HepG2 (cell line): ENCODE data around the gene MBLAC1. TPM values are rescaled to one million over a fixed set of nuclear protein-coding genes. Genes with fewer than 3 reads are reported as not detected.

Experiments used
- GPN1 ChIP-seq: sonication (generic); formaldehyde crosslinking; IDR thresholded peaks from 2 replicates; pipeline ENCODE4 v1.5.1; 2020; ENCODE audit warnings: missing genetic modification reagents, borderline replicate concordance
- GTF2F1 ChIP-seq: fragments of 150-350 bp; IDR thresholded peaks from 2 replicates; pipeline ENCODE4 v1.6.1; 2014; ENCODE audit warnings: low read length
- KAT8 ChIP-seq: IDR thresholded peaks from 2 replicates; pipeline ENCODE4 v1.6.1; 2016; ENCODE audit warnings: missing genetic modification reagents, missing compliant biosample characterization
- KLF6 ChIP-seq: IDR thresholded peaks from 2 replicates; pipeline ENCODE4 v1.8.0; 2016; ENCODE audit warnings: missing biosample characterization, missing genetic modification reagents
- MAFG ChIP-seq: sonication (generic); formaldehyde crosslinking; IDR thresholded peaks from 2 replicates; pipeline ENCODE4 v1.5.1; 2020; ENCODE audit warnings: mild to moderate bottlenecking, missing genetic modification reagents
- RAD51 ChIP-seq: fragments of 450-650 bp; IDR thresholded peaks from 2 replicates; pipeline ENCODE4 v1.6.1; 2016; ENCODE audit warnings: borderline replicate concordance
- ZFP36L1 ChIP-seq: sonication (generic); formaldehyde crosslinking; IDR thresholded peaks from 2 replicates; pipeline ENCODE4 v1.8.0; 2022; ENCODE audit warnings: mild to moderate bottlenecking, missing genetic modification reagents, moderate library complexity
- ZFP82 ChIP-seq: sonication (generic); formaldehyde crosslinking; IDR thresholded peaks from 2 replicates; pipeline ENCODE4 v1.5.1; 2020; ENCODE audit warnings: mild to moderate bottlenecking, missing genetic modification reagents, borderline replicate concordance
- ZNF33A ChIP-seq: sonication (generic); formaldehyde crosslinking; IDR thresholded peaks from 2 replicates; pipeline ENCODE4 v1.5.1; 2020; ENCODE audit warnings: missing genetic modification reagents, mild to moderate bottlenecking, moderate library complexity, borderline replicate concordance
- ZNF441 ChIP-seq: sonication (generic); formaldehyde crosslinking; IDR thresholded peaks from 2 replicates; pipeline ENCODE4 v1.7.0; 2021; ENCODE audit warnings: missing genetic modification reagents, borderline replicate concordance
- ZNF556 ChIP-seq: sonication (generic); formaldehyde crosslinking; IDR thresholded peaks from 2 replicates; pipeline ENCODE4 v1.4.0; 2020; ENCODE audit warnings: mild to moderate bottlenecking, missing genetic modification reagents, borderline replicate concordance
- ZNF562 ChIP-seq: sonication (generic); formaldehyde crosslinking; IDR thresholded peaks from 2 replicates; pipeline ENCODE4 v1.8.0; 2022; ENCODE audit warnings: missing genetic modification reagents, borderline replicate concordance
- polyA plus RNA-seq, 8 experiments: library from polyadenylated mRNA; depleted of rRNA in 3 of 8; stranded (reverse) in 7 of 8; unstranded in 1 of 8; fragments of >200 nt; fragmentation: Illumina TruSeq in 4 of 8; extraction: Trizol in 4 of 8; gene quantifications; 2 replicates each; pipeline versions ENCODE4 v1.2.1 to v1.2.3, GENCODE V29; 2011 to 2016; ENCODE audit warnings: low read depth in 4 of 8, missing spikeins in 1 of 8, mixed read lengths in 1 of 8; ENCODE audit not compliant: insufficient read depth in 1 of 8
- total RNA-seq, 5 experiments: library from RNA; depleted of rRNA; stranded (reverse); fragments of >200 nt; fragmentation: Illumina TruSeq; extraction: Trizol; gene quantifications; 2 replicates each; pipeline ENCODE4 v1.2.3, GENCODE V29; 2016; ENCODE audit warnings: low read depth in 1 of 5
- TF ChIP-seq, protein P1 (sequence below): sonication (generic); formaldehyde crosslinking; IDR thresholded peaks from 2 replicates; pipeline ENCODE4 v1.5.1; 2020; ENCODE audit warnings: mild to moderate bottlenecking, moderate library complexity, missing genetic modification reagents
- TF ChIP-seq, protein P2 (sequence below): sonication (generic); formaldehyde crosslinking; IDR thresholded peaks from 2 replicates; pipeline ENCODE4 v1.4.0; 2020; ENCODE audit warnings: missing genetic modification reagents, borderline replicate concordance
- TF ChIP-seq, protein P3 (sequence below): sonication (generic); formaldehyde crosslinking; IDR thresholded peaks from 2 replicates; pipeline ENCODE4 v1.5.1; 2020; ENCODE audit warnings: mild to moderate bottlenecking, missing genetic modification reagents, moderate library complexity
- TF ChIP-seq, protein P4 (sequence below): IDR thresholded peaks from 2 replicates; pipeline ENCODE4 v1.6.1; 2012; ENCODE audit warnings: low read length, improper control_type of control experiment

The MBLAC1 gene
- total and polyA plus RNA-seq, 2 of the 13 experiments (the other 11 are each of a cell fraction or from before 2014, with no cell fraction given) = 0.79 to 2.1 TPM

DNA sequence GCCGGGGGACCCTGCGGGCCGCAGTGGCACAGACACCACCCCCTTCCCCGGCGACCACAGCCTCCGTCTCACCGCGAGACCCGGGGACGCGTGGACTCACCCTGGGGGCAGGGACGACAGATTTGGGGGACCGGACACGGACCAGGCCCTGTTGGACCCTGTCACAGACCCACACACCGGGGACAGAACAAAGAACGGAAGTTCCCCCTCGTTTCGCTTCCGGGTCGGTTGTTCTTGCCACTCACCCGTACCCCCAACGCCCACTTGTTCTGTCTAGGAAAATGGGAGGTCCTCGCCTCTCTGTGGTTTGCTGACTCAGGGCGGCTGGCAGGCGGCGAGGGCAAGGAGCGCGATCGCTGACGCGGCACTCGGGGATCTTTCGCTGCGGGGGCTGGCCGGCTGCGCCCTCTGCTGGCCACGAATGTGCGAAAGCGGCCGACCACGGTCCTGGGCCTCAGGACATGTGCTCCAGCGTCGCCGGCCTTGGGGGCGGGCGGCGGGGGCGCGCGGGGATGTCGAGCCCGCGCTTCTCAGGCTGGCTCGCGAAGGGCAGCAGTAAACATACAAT lies 45.1 kb upstream of the MBLAC1 start, which contains the start of gene ZNF3 (continued):
- TF ChIP-seq, protein P1, sequence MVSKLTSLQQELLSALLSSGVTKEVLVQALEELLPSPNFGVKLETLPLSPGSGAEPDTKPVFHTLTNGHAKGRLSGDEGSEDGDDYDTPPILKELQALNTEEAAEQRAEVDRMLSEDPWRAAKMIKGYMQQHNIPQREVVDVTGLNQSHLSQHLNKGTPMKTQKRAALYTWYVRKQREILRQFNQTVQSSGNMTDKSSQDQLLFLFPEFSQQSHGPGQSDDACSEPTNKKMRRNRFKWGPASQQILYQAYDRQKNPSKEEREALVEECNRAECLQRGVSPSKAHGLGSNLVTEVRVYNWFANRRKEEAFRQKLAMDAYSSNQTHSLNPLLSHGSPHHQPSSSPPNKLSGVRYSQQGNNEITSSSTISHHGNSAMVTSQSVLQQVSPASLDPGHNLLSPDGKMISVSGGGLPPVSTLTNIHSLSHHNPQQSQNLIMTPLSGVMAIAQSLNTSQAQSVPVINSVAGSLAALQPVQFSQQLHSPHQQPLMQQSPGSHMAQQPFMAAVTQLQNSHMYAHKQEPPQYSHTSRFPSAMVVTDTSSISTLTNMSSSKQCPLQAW (CRISPR knock-in tag) = peak; percentile 98
- peak; percentile 28; the same call in 1 of the 2 replicates for TF ChIP-seq ZNF441
- TF ChIP-seq ZNF33A = peak; percentile 90
- TF ChIP-seq, protein P2, sequence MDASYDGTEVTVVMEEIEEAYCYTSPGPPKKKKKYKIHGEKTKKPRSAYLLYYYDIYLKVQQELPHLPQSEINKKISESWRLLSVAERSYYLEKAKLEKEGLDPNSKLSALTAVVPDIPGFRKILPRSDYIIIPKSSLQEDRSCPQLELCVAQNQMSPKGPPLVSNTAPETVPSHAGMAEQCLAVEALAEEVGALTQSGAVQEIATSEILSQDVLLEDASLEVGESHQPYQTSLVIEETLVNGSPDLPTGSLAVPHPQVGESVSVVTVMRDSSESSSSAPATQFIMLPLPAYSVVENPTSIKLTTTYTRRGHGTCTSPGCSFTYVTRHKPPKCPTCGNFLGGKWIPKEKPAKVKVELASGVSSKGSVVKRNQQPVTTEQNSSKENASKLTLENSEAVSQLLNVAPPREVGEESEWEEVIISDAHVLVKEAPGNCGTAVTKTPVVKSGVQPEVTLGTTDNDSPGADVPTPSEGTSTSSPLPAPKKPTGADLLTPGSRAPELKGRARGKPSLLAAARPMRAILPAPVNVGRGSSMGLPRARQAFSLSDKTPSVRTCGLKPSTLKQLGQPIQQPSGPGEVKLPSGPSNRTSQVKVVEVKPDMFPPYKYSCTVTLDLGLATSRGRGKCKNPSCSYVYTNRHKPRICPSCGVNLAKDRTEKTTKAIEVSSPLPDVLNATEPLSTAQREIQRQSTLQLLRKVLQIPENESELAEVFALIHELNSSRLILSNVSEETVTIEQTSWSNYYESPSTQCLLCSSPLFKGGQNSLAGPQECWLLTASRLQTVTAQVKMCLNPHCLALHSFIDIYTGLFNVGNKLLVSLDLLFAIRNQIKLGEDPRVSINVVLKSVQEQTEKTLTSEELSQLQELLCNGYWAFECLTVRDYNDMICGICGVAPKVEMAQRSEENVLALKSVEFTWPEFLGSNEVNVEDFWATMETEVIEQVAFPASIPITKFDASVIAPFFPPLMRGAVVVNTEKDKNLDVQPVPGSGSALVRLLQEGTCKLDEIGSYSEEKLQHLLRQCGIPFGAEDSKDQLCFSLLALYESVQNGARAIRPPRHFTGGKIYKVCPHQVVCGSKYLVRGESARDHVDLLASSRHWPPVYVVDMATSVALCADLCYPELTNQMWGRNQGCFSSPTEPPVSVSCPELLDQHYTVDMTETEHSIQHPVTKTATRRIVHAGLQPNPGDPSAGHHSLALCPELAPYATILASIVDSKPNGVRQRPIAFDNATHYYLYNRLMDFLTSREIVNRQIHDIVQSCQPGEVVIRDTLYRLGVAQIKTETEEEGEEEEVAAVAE (CRISPR knock-in tag) = peak; percentile 66
- TF ChIP-seq, protein P3, sequence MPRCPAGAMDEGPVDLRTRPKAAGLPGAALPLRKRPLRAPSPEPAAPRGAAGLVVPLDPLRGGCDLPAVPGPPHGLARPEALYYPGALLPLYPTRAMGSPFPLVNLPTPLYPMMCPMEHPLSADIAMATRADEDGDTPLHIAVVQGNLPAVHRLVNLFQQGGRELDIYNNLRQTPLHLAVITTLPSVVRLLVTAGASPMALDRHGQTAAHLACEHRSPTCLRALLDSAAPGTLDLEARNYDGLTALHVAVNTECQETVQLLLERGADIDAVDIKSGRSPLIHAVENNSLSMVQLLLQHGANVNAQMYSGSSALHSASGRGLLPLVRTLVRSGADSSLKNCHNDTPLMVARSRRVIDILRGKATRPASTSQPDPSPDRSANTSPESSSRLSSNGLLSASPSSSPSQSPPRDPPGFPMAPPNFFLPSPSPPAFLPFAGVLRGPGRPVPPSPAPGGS = peak; percentile 87
- peak; percentile 92; the same call in 1 of the 2 replicates for TF ChIP-seq ZNF556 (CRISPR knock-in tag)
- TF ChIP-seq GTF2F1 = no peak
- peak; percentile 71; the same call in 1 of the 2 replicates for TF ChIP-seq ZFP36L1
- TF ChIP-seq KLF6 (CRISPR knock-in tag) = peak; percentile 77
- TF ChIP-seq MAFG = peak; percentile 100
- TF ChIP-seq, protein P4, sequence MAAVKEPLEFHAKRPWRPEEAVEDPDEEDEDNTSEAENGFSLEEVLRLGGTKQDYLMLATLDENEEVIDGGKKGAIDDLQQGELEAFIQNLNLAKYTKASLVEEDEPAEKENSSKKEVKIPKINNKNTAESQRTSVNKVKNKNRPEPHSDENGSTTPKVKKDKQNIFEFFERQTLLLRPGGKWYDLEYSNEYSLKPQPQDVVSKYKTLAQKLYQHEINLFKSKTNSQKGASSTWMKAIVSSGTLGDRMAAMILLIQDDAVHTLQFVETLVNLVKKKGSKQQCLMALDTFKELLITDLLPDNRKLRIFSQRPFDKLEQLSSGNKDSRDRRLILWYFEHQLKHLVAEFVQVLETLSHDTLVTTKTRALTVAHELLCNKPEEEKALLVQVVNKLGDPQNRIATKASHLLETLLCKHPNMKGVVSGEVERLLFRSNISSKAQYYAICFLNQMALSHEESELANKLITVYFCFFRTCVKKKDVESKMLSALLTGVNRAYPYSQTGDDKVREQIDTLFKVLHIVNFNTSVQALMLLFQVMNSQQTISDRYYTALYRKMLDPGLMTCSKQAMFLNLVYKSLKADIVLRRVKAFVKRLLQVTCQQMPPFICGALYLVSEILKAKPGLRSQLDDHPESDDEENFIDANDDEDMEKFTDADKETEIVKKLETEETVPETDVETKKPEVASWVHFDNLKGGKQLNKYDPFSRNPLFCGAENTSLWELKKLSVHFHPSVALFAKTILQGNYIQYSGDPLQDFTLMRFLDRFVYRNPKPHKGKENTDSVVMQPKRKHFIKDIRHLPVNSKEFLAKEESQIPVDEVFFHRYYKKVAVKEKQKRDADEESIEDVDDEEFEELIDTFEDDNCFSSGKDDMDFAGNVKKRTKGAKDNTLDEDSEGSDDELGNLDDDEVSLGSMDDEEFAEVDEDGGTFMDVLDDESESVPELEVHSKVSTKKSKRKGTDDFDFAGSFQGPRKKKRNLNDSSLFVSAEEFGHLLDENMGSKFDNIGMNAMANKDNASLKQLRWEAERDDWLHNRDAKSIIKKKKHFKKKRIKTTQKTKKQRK = no peak
- TF ChIP-seq GPN1 (CRISPR knock-in tag) = 0 out of 2 replicates have a peak, but pooled peaks have one; percentile 50
- peak; percentile 90 for TF ChIP-seq ZFP82
- peak; percentile 96 for TF ChIP-seq KAT8 (CRISPR knock-in tag)
- no peak for TF ChIP-seq ZNF562 (CRISPR knock-in tag)
- no peak for TF ChIP-seq RAD51
